GM12874 (cell line): ENCODE data around the gene CMTM2.

Source experiments
- CTCF ChIP-seq: IDR thresholded peaks from 2 replicates; pipeline ENCODE4 v1.5.1; 2011; ENCODE audit warnings: low read depth, mild to moderate bottlenecking, control low read depth, low read length, moderate library complexity; ENCODE audit not compliant: insufficient read depth

The CMTM2 gene

GRCh38 chr16:66578651-66579531 lies at the start of gene CMTM2:
CMTM2 (plus strand) TSS chr16:66579463; CDS start chr16:66579608, 145 bp downstream.
- TF ChIP-seq CTCF, result no peak

DNA sequence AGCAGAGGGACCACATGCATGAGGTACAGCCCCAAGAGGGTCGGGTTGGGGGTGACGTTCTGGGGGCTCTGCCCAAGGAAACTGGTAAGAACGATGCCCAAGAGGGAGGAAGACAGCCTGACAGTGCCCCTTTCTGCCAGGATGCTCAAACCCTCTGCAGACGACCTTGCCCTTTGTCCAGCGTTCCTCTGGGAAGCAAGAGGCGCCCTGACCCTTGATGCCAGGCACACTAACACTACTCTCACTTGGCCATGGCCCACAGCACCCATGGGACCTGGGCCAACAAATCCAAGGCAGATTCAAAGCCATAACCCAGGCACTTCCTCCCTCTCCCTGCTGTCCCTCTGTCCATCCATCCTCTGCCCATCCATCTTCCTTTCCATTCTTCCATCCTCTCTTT lies 49.8 kb upstream of the CMTM2 start:
- TF ChIP-seq CTCF, result no peak

DNA sequence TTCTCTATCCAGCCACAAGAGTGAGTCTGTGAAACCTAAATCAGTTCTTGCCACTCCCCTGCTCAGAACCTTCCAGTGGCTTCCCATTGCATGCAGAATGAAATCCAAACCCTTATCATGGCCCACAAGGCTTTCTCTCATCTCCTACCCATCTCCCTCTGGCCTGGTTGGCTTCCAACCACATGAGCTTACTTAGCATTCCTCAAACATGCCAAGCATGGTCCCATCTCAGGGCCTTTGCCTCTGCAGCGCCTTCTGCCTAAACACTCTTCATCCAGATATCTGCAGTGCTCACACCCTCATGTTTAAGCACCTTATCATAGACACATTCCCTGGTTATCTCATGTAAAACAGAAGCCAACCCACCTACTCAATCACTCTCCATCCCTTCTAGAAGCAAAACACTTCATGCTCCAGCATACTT lies 44.9 kb upstream of the CMTM2 start:
- TF ChIP-seq CTCF, result no peak

DNA sequence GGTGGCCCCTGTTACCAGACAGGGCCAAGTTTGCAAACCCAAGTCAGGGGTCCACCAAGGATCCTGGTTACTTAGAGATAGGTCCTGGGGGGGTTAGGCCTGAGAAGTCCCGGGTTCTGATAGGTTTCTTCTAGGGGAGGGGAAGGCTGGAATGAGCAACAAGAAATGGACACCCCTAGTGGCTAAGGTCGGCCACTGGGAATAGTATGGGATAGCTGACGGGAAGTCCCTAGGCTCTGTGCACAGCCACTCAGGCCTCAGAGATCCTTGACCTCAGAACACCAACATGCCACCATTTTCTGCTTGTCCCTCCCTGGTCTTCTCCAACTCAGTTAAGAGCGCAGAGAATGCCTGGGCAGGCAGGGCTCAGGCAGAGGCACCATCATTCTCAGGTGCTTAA lies 42.7 kb upstream of the CMTM2 start:
- TF ChIP-seq CTCF, result no peak

- TF ChIP-seq CTCF, result no peak
Measured at GRCh38 chr16:66537236-66537635, 42.0 kb upstream of the CMTM2 start.

DNA sequence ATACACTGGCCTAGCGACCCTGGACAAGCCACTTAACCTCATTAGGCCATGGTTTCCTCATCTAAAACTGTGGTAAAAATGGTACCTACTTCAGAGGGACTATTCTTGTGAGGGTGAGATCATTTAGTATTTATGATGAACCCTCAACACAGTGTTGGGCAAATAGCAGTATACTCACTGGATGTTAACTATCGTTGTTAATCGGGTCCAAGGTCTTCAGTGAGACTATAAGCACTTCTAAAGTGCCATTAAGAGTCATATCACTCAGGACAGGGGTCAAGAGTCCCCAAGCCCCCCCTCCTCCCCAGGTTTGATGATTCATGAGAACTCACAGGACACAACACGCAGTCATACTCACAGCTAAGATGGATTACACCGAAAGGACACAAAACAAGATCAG lies 40.4 kb upstream of the CMTM2 start:
- TF ChIP-seq CTCF, result no peak

- TF ChIP-seq CTCF, result no peak
Measured at GRCh38 chr16:66539623-66540469, 39.4 kb upstream of the CMTM2 start.
